Neural progenitor cell (in vitro differentiated cells): ENCODE data around the gene DLEU7.

Experiments used
- EZH2 ChIP-seq: fragments of 200-600 bp; sonication (generic); IDR thresholded peaks from 2 replicates; pipeline ENCODE4 v1.6.1; 2017; ENCODE audit warnings: antibody characterized with exemption, mild to moderate bottlenecking, moderate library complexity
- EZH2phosphoT487 ChIP-seq: fragments of 200-600 bp; sonication (generic); IDR thresholded peaks from 2 replicates; pipeline ENCODE4 v1.6.1; 2017; ENCODE audit warnings: antibody characterized with exemption
- TF ChIP-seq, protein P1 (sequence below): fragments of 200-600 bp; sonication (generic); IDR thresholded peaks from 2 replicates; pipeline ENCODE4 v1.5.1; 2017; ENCODE audit warnings: antibody characterized with exemption, mild to moderate bottlenecking

DNA sequence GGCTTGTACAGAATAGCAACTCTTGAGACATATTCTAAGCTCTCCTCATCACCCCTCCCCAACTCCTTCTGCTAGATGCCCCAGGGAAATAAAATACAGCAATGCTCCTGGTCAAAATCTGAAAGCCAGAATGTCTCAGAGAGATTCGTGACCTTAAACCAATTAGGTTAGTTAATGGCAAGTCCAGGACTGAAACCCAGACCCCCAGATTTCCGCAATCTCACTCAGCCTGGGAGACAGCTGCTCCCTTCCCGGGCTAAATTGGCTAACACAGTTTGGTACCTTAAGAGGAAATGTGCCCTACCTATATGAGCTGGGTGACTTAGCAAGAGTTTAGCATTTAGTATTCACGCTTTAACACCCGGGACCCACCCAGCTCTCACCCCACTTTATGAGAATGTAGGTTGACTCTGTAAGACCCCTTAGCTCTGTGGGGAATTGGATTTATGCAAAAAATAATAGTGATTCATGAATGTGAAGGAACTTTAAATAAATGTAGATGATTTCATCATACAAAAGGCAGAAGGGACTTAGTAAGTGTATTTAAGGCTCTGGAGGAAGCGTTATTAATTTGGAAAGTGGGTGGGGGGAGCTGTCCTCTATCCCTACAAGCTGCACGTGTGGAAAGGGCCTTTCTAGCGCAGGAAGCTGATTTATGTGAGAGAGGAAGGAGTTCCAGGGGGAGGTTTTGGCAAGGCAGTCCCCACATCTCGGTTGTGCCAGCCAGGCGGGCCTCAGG, 1.1 kb downstream of the DLEU7 start:
- TF ChIP-seq EZH2 (no peak), EZH2phosphoT487 (no peak)
- TF ChIP-seq, protein P1, sequence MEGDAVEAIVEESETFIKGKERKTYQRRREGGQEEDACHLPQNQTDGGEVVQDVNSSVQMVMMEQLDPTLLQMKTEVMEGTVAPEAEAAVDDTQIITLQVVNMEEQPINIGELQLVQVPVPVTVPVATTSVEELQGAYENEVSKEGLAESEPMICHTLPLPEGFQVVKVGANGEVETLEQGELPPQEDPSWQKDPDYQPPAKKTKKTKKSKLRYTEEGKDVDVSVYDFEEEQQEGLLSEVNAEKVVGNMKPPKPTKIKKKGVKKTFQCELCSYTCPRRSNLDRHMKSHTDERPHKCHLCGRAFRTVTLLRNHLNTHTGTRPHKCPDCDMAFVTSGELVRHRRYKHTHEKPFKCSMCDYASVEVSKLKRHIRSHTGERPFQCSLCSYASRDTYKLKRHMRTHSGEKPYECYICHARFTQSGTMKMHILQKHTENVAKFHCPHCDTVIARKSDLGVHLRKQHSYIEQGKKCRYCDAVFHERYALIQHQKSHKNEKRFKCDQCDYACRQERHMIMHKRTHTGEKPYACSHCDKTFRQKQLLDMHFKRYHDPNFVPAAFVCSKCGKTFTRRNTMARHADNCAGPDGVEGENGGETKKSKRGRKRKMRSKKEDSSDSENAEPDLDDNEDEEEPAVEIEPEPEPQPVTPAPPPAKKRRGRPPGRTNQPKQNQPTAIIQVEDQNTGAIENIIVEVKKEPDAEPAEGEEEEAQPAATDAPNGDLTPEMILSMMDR: no peak
